Body of pancreas (tissue), 4 donors: Measurements from ENCODE around the gene POC1A. TPM values are rescaled to one million over a fixed set of nuclear protein-coding genes. Genes with fewer than 3 reads are reported as not detected.

Experiments used
- ATAC-seq: fragments of 150-250 bp; one replicate; pipeline ENCODE4 v1.9.1; 2016
- DNase-seq, 4 donors: peaks; one replicate each; pipeline ENCODE4 v3.0.0-alpha.2; 2019
- H3K27ac ChIP-seq, 4 donors: fragments of 200-600 bp; sonication (generic); 1 replicate in 3 of 4; 2 replicates in 1 of 4; pipeline versions ENCODE4 v1.5.1 to v1.6.1; 2016 to 2019; ENCODE audit warnings: mild to moderate bottlenecking in 1 of 4, mixed read lengths in 1 of 4, moderate library complexity in 1 of 4
- H3K27me3 ChIP-seq, 2 donors: fragments of 200-600 bp; sonication (generic); one replicate each; pipeline ENCODE4 v1.6.0; 2016; ENCODE audit warnings: mild to moderate bottlenecking in 1 of 2
- H3K36me3 ChIP-seq, 2 donors: fragments of 200-600 bp; sonication (generic); replicated peaks in 1 of 2; 2 replicates each; pipeline ENCODE4 v1.5.1; 2016; ENCODE audit warnings: low read depth in 2 of 2; ENCODE audit not compliant: insufficient read depth in 1 of 2
- H3K4me1 ChIP-seq: fragments of 200-600 bp; sonication (generic); one replicate; pipeline ENCODE4 v1.6.0; 2016
- H3K4me3 ChIP-seq, 2 donors: fragments of 200-600 bp; sonication (generic); 1 replicate in 1 of 2; 2 replicates in 1 of 2; pipeline ENCODE4 v1.5.1; 2016 to 2019
- H3K9me3 ChIP-seq, 3 donors: fragments of 200-600 bp; sonication (generic); 1 replicate in 2 of 3; 2 replicates in 1 of 3; pipeline ENCODE4 v1.5.1; 2016
- CTCF ChIP-seq, 7 experiments: fragments of 450-650 bp in 4 of 7; fragments of 200-600 bp in 3 of 7; sonication (generic) in 3 of 7; IDR thresholded peaks; one replicate each; pipeline ENCODE4 v1.5.1; 2016 to 2019; ENCODE audit warnings: antibody characterized with exemption in 7 of 7
- POLR2A ChIP-seq, 3 donors: fragments of 450-650 bp; IDR thresholded peaks; one replicate each; pipeline ENCODE4 v1.6.1; 2016; ENCODE audit warnings: antibody characterized with exemption in 3 of 3, mild to moderate bottlenecking in 2 of 3
- WGBS, 2 donors: methylation state at CpG; one replicate each; pipeline ENCODE4 v1.1.5; 2017; 5-methylcytosine and 5-hydroxymethylcytosine counted together
- intact Hi-C: fragments of 100-400 bp; cut with DNase I; formaldehyde crosslinking; loops from one replicate; pipeline ENCODE4 v1.15.1; 2023
- total RNA-seq, 2 donors: library from RNA; depleted of rRNA; stranded (reverse); fragments of >200 nt; gene quantifications; one replicate each; pipeline ENCODE4 v1.1.0, GENCODE V29; 2016

POC1A gene
- total RNA-seq, 2 donors from 2014 or later = 0.26 to 3.3 TPM

GRCh38 chr3:52143156-52143555, 11.1 kb downstream of the POC1A start:
- WGBS, 2 donors = 90 to 98% methylated on average over 4 of the region's 4 CpGs
- Histone ChIP-seq H3K4me1 (no peaks in the 10 kb centered on the region), H3K27me3 (no peaks in the 10 kb centered on the region), H3K36me3 (no peaks in the 10 kb centered on the region), H3K27ac (no peak overlapping the region), H3K9me3 (no peaks in the 10 kb centered on the region), H3K4me3 (no peak overlapping the region)
- DNase-seq = no peak
- TF ChIP-seq CTCF (IDR thresholded peaks at IDR 0.05) (no peak), POLR2A (IDR thresholded peaks at IDR 0.05) (no peak)
- no peak for ATAC-seq
- intact Hi-C loops = loop anchor here (5.0 kb wide), 1 partner anchor 141 kb away; no protein-coding TSS in a partner anchor

GRCh38 chr3:52141751-52142150, 12.5 kb downstream of the POC1A start:
- no peak for ATAC-seq
- Histone ChIP-seq H3K4me1 (no peaks in the 10 kb centered on the region), H3K9me3 (no peaks in the 10 kb centered on the region), H3K27me3 (no peaks in the 10 kb centered on the region), H3K4me3 (no peak overlapping the region), H3K27ac (no peak overlapping the region), H3K36me3 (no peaks in the 10 kb centered on the region)
- no peak for DNase-seq
- TF ChIP-seq CTCF (IDR thresholded peaks at IDR 0.05) (no peak), POLR2A (IDR thresholded peaks at IDR 0.05) (no peak)
- WGBS, 2 donors = 88 to 96% methylated on average over 7 of the region's 7 CpGs
- intact Hi-C loops = loop anchor here (5.0 kb wide), 1 partner anchor 139 kb away; no protein-coding TSS in a partner anchor

- no peaks in the 10 kb centered on the region for H3K9me3 ChIP-seq
- no peaks in the 10 kb centered on the region for H3K4me1 ChIP-seq
- WGBS, 2 donors = 94 to 95% methylated on average over 4 to 5 of the region's 5 CpGs
- ATAC-seq = no peak
- TF ChIP-seq POLR2A (IDR thresholded peaks at IDR 0.05) = no peak
- TF ChIP-seq CTCF (IDR thresholded peaks at IDR 0.05) = no peak
- H3K27me3 ChIP-seq = no peaks in the 10 kb centered on the region
- H3K4me3 ChIP-seq = no peak overlapping the region
- DNase-seq = no peak
- H3K27ac ChIP-seq = no peak overlapping the region
- intact Hi-C loops = loop anchor here (5.0 kb wide), 1 partner anchor 138 kb away; no protein-coding TSS in a partner anchor
- no peaks in the 10 kb centered on the region for H3K36me3 ChIP-seq
Observed at GRCh38 chr3:52140769-52141168, 13.5 kb downstream of the POC1A start.

- no peaks in the 10 kb centered on the region for H3K27me3 ChIP-seq
- WGBS, 2 donors = 92 to 95% methylated on average over 9 of the region's 9 CpGs
- ATAC-seq (no peak), DNase-seq (no peak)
- no peak overlapping the region for H3K27ac ChIP-seq
- H3K36me3 ChIP-seq = no peaks in the 10 kb centered on the region
- intact Hi-C loops = loop anchor here (5.0 kb wide), 1 partner anchor 138 kb away; no protein-coding TSS in a partner anchor
- no peak overlapping the region for H3K4me3 ChIP-seq
- TF ChIP-seq CTCF (IDR thresholded peaks at IDR 0.05) (no peak), POLR2A (IDR thresholded peaks at IDR 0.05) (no peak)
- no peaks in the 10 kb centered on the region for H3K4me1 ChIP-seq
- H3K9me3 ChIP-seq = no peaks in the 10 kb centered on the region
Observed at GRCh38 chr3:52140000-52140399, 14.2 kb downstream of the POC1A start.

- no peak overlapping the region for H3K27ac ChIP-seq
Observed at GRCh38 chr3:52137311-52137710, 16.9 kb downstream of the POC1A start.

More at GRCh38 chr3:52137311-52137710, 16.9 kb downstream of the POC1A start:
- 85 to 87% methylated on average over 4 to 7 of the region's 7 CpGs for WGBS, 2 donors
- intact Hi-C loops = no loop called here
- TF ChIP-seq POLR2A (IDR thresholded peaks at IDR 0.05) = no peak
- TF ChIP-seq CTCF (IDR thresholded peaks at IDR 0.05) = no peak
- Histone ChIP-seq H3K9me3 (no peaks in the 10 kb centered on the region), H3K36me3 (no peaks in the 10 kb centered on the region), H3K4me3 (no peak overlapping the region), H3K27me3 (no peaks in the 10 kb centered on the region), H3K4me1 (no peaks in the 10 kb centered on the region)
- ATAC-seq = no peak
- no peak for DNase-seq
